Measurements from ENCODE around the gene CRKL. TPM values are rescaled to one million over a fixed set of nuclear protein-coding genes. Genes with fewer than 3 reads are reported as not detected.

Gene CRKL
- total and polyA plus RNA-seq, 2 of the 4 experiments (the other 2 are of a cell fraction) = 20.6 to 35.5 TPM

DNA sequence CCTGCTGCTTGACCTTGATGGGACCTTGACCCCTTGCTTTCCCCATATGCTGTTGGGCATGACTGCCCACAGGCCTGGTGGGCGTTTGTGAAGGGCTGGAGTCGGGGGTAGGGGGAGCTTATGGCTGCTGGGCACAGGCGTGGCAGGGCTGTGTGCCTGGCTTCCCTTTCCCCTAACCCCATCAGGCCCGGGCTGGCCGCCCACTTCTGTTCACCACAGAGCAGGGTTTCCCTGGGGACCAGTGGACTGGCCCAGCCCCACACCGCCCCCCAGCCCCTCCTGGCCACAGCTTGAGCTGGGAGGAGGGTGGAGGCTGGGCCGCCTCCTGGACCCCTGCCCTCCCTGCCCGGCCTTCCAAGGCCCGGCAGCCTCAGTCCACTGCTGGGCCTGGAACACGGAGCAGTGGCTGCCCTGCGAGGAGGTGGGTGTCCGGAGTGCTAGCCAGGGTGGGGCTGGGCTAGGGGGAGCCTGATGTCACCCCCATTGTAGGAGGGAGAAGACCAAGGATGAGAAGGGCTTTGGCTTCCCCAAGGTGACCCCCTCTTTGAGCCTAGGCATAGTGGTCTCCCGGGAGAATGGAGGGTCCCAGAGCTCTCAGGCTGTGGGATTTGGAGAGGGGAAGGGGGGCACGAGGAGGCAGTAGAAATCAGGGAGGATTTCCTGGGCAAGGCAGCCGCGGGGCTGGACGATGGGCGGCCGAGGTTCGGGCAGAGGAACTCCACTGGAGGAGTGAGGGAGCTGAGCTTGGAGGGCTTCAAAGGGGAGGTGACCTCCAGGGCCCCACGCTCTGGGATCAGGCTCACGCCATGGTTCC, 49.9 kb downstream of the CRKL start, which contains the start of gene AIFM3:
Gene AIFM3, plus strand, starts transcription at position 373 of the 814 bp plus-strand sequence. CDS start 690 bp downstream, outside the sequence.
- no peak within 1 kb of the TSS for H3K14ac ChIP-seq (replicated peaks; ENCODE audit: low read depth, low read length)
- no peaks in the 10 kb centered on the region for H3K9me1 ChIP-seq (ENCODE audit: insufficient read depth, low read length)
- H4K5ac ChIP-seq (ENCODE audit: low read depth, low read length) = no peak within 1 kb of the TSS
- H2BK120ac ChIP-seq (ENCODE audit: low read depth, low read length) = no peak within 1 kb of the TSS
- intact Hi-C loops (cut with micrococcal nuclease) = no loop called here
- no peak within 1 kb of the TSS for H2BK15ac ChIP-seq (ENCODE audit: low read depth, low read length)
- H4K20me1 ChIP-seq (ENCODE audit: insufficient read depth, low read length) = no peaks in the 10 kb centered on the region
- dilution Hi-C loops (cut with HindIII; ENCODE audit: low sequenced_read_pairs, unreplicated experiment) = no loop called here
- H3K56ac ChIP-seq (ENCODE audit: extremely low read depth, insufficient read depth, low read length) = no peak within 1 kb of the TSS
- TF ChIP-seq CHD1 (IDR thresholded peaks at IDR 0.05; ENCODE audit: low read depth, low read length) = no peak
- TF ChIP-seq RAD21 (IDR thresholded peaks at IDR 0.05; ENCODE audit: low read length) = no peak
- TF ChIP-seq, protein P1, sequence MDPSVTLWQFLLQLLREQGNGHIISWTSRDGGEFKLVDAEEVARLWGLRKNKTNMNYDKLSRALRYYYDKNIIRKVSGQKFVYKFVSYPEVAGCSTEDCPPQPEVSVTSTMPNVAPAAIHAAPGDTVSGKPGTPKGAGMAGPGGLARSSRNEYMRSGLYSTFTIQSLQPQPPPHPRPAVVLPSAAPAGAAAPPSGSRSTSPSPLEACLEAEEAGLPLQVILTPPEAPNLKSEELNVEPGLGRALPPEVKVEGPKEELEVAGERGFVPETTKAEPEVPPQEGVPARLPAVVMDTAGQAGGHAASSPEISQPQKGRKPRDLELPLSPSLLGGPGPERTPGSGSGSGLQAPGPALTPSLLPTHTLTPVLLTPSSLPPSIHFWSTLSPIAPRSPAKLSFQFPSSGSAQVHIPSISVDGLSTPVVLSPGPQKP (IDR thresholded peaks at IDR 0.05; ENCODE audit: borderline replicate concordance, low read depth, low read length) = no peak
- TF ChIP-seq FOS (IDR thresholded peaks at IDR 0.05; ENCODE audit: low read depth, low read length) = no peak
- TF ChIP-seq RCOR1 (IDR thresholded peaks at IDR 0.05; ENCODE audit: insufficient replicate concordance, low read length) = no peak
- TF ChIP-seq NFE2L2 (IDR thresholded peaks at IDR 0.05; ENCODE audit: low read depth, low read length) = no peak
- no peak for TF ChIP-seq SMC3 (IDR thresholded peaks at IDR 0.05; ENCODE audit: low read depth, low read length)
- TF ChIP-seq, protein P2, sequence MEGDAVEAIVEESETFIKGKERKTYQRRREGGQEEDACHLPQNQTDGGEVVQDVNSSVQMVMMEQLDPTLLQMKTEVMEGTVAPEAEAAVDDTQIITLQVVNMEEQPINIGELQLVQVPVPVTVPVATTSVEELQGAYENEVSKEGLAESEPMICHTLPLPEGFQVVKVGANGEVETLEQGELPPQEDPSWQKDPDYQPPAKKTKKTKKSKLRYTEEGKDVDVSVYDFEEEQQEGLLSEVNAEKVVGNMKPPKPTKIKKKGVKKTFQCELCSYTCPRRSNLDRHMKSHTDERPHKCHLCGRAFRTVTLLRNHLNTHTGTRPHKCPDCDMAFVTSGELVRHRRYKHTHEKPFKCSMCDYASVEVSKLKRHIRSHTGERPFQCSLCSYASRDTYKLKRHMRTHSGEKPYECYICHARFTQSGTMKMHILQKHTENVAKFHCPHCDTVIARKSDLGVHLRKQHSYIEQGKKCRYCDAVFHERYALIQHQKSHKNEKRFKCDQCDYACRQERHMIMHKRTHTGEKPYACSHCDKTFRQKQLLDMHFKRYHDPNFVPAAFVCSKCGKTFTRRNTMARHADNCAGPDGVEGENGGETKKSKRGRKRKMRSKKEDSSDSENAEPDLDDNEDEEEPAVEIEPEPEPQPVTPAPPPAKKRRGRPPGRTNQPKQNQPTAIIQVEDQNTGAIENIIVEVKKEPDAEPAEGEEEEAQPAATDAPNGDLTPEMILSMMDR (conservative IDR thresholded peaks at IDR 0.05; ENCODE audit: low read depth, low read length) = no peak
- in situ Hi-C loops (cut with MboI; ENCODE audit: low sequenced_read_pairs) = no loop called here
- no peak within 1 kb of the TSS for H2BK5ac ChIP-seq (ENCODE audit: low read depth, low read length, poor library complexity, severe bottlenecking)
- ChIA-PET CTCF (no interaction called here), POLR2A (ENCODE audit: unreplicated experiment) (no interaction called here)
- no peak within 1 kb of the TSS for H3K27ac ChIP-seq (ENCODE audit: insufficient read depth, low read length)
- H3K4ac ChIP-seq (ENCODE audit: low read depth, low read length) = no peak within 1 kb of the TSS
- H3K23ac ChIP-seq (ENCODE audit: low read depth, low read length) = no peak within 1 kb of the TSS
- H2AK5ac ChIP-seq (ENCODE audit: low read depth, low read length) = no peak within 1 kb of the TSS
- no peaks in the 10 kb centered on the region for H3K79me1 ChIP-seq (ENCODE audit: low read depth in 1 of 2, low read length in 2 of 2)
- H2AFZ ChIP-seq (replicated peaks; ENCODE audit: low read length, poor library complexity) = peak within 1 kb of the TSS; percentile 27
- ATAC-seq (ENCODE audit: low read depth) (no peak), DNase-seq (no peak)
- H3K9ac ChIP-seq (ENCODE audit: low read depth, low read length) = no peak within 1 kb of the TSS
- no peak within 1 kb of the TSS for H3K4me3 ChIP-seq (ENCODE audit: insufficient read depth, low read depth, low read length)
- H2AK9ac ChIP-seq (replicated peaks; ENCODE audit: low read depth, low read length, poor library complexity) = peak within 1 kb of the TSS; percentile 47
- no peak within 1 kb of the TSS for H3K4me2 ChIP-seq (ENCODE audit: low read depth, low read length)
- 68% methylated on average over 4 of the region's 22 CpGs; no CpG with 5 or more reads in 1 of the 2 experiments for WGBS, 2 experiments (ENCODE audit: extremely low coverage in 2 of 2, insufficient read length in 1 of 2)
- H3K4me1 ChIP-seq (ENCODE audit: control insufficient read depth, insufficient read depth, low read length) = no peaks in the 10 kb centered on the region
- BruUV-seq (replicated peaks) = no TSS peak
- H2BK20ac ChIP-seq (ENCODE audit: low read depth, low read length) = no peak within 1 kb of the TSS
- no peak within 1 kb of the TSS for H4K91ac ChIP-seq (ENCODE audit: insufficient read depth, low read depth, low read length)
- H3K9me3 ChIP-seq (ENCODE audit: control insufficient read depth, insufficient read depth, low read length) = no peaks in the 10 kb centered on the region
- H3K27me3 ChIP-seq (ENCODE audit: control insufficient read depth, insufficient read depth, low read length) = peaks cover 41% of the 10 kb centered on the region
- no peak within 1 kb of the TSS for H3K18ac ChIP-seq (ENCODE audit: low read depth, low read length)
- no peak within 1 kb of the TSS for H4K8ac ChIP-seq (ENCODE audit: low read depth in 2 of 2, low read length in 2 of 2)
- H3K36me3 ChIP-seq (ENCODE audit: control insufficient read depth, insufficient read depth, low read length) = no peaks in the 10 kb centered on the region

All from IMR-90 (cell line).